Activated T-helper 17 cell treated with anti-CD3 and anti-CD28 coated beads, Interleukin-2, amount 50 U/mL, for 72 hours (primary cell): ENCODE results near the gene APOL2. TPM values are rescaled to one million over a fixed set of nuclear protein-coding genes. Genes with fewer than 3 reads are reported as not detected.
A peak's percentile ranks its signal among the peaks of the same experiment; 100 is the strongest.
"Not testable (repeated sequence)": the region's sequence is repeated elsewhere in the genome, so short reads cannot be mapped to it uniquely, and the experiment has no call there.

ENCODE experiments used
- ATAC-seq: fragments of 150-1000 bp; cut with Tn5 transposase; replicated peaks from 2 replicates; pipeline ENCODE4 v1.10.0; 2021; ENCODE audit warnings: mild to moderate bottlenecking, moderate library complexity
- H3K27ac Mint-ChIP-seq: one replicate; pipeline ENCODE4 v1.8.0; 2022; ENCODE audit warnings: mixed read lengths
- H3K27me3 Mint-ChIP-seq: one replicate; pipeline ENCODE4 v1.8.0; 2022; ENCODE audit warnings: mixed read lengths
- H3K36me3 Mint-ChIP-seq: one replicate; pipeline ENCODE4 v1.8.0; 2022; ENCODE audit warnings: low read depth, mild to moderate bottlenecking, mixed read lengths
- H3K4me1 Mint-ChIP-seq: one replicate; pipeline ENCODE4 v1.8.0; 2022; ENCODE audit warnings: mixed read lengths
- H3K4me3 Mint-ChIP-seq: one replicate; pipeline ENCODE4 v1.8.0; 2022; ENCODE audit warnings: mild to moderate bottlenecking, mixed read lengths
- H3K9me3 Mint-ChIP-seq: one replicate; pipeline ENCODE4 v1.8.0; 2022; ENCODE audit warnings: mixed read lengths
- total RNA-seq, 2 donors: library from RNA; stranded (reverse); gene quantifications; one replicate each; pipeline ENCODE4 v1.2.3, GENCODE V29; 2022

APOL2 gene
- total RNA-seq, 2 donors from 2014 or later, result 105 to 116 TPM

DNA sequence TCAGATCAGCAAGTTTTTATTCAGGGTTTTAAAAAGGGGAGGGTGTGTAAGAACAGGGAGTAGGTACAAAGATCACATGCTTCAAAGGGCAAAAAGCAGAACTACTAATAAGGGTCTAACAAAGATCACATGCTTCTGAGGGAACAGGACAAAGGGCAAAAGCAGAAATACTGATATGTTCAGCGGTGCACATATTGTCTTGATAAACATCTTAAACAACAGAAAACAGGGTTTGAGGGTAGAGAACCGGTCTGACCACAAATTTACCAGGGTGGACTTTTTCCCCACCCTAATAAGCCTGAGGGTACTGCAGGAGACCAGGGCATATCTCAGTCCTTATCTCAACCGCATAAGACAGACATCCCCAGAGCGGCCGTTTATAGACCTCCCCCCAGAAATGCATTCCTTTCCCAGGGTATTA lies 29.8 kb downstream of the APOL2 start:
- H3K9me3 Mint-ChIP-seq, H3K27ac Mint-ChIP-seq, H3K4me3 Mint-ChIP-seq, H3K4me1 Mint-ChIP-seq, H3K36me3 Mint-ChIP-seq, ATAC-seq: not testable (repeated sequence)
- peaks cover 27% of the 10 kb centered on the region for H3K27me3 Mint-ChIP-seq

DNA sequence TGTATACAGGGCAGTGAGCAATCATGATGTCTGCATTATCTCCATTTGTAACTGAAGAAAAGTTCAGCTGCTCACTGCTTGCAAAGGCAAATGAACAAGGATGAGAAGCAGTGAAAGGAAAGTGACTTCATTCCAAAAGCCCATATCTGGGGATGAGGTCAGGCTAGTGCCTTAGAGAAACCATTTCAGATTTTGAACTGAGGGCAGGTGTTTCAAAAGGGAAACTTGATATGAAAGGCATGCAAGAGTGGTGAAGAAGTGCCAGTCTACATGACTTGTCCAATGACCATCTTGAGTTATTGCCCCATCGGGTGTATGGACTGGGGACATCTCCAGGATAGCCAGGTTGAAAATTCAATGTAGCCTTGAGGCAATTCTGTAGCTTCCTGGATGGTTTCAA lies 30.4 kb downstream of the APOL2 start:
- H3K36me3 Mint-ChIP-seq, result no peaks in the 10 kb centered on the region
- H3K9me3 Mint-ChIP-seq, result peaks cover 3% of the 10 kb centered on the region
- H3K4me1 Mint-ChIP-seq, result no peaks in the 10 kb centered on the region
- ATAC-seq, result no peak
- no peak overlapping the region for H3K4me3 Mint-ChIP-seq
- no peak overlapping the region for H3K27ac Mint-ChIP-seq
- peaks cover 27% of the 10 kb centered on the region for H3K27me3 Mint-ChIP-seq

DNA sequence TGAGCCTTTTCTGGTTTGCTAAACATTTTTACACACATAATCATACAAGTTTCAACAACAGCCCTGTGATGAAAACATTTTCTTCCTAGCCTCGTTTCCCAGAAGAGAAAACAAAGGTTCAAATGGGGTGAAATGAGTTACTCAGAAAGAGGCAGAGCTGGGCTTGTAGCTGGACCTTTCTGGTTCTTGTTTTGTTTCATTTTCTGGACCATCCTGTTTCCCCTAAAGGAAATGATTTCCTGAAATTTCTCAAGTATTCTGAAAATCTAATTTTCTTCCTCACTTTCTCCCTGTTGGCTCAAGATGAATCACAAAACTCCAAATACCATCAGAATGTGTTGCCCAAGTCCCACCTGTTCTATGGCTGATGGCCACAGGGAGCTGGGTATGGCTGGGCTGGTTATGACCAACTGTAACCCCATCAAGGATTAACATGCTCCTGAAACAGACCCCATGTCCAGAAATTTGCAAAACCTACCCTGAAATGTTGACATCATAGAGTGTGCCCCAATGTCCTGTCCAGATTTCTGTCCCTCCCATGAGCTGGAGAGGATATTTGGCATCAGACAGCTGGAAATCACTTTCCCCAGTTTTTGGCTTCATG lies 31.1 kb downstream of the APOL2 start:
- Mint-ChIP-seq H3K27ac (no peak overlapping the region), H3K9me3 (peaks cover 3% of the 10 kb centered on the region), H3K4me3 (no peak overlapping the region), H3K27me3 (peaks cover 25% of the 10 kb centered on the region), H3K36me3 (no peaks in the 10 kb centered on the region), H3K4me1 (no peaks in the 10 kb centered on the region)
- no peak for ATAC-seq

DNA sequence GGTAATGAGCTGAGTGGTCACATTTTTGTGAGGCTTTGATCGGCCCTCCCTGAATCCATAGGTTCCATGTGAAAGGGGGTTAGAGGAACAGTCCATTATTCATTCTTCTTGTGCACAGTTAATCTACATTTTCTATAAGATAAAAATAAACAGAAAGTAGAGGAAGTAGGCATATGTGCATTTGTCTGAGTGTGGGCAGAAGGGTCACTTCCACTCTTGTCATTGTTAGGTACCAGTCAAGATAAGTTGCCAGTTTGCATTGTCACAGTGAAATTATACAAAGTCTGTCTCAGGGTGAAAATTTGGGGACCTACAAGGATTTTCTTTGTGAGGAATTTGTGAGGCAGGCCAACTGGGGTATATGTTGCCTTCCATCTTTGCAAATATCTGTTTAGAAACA lies 33.1 kb downstream of the APOL2 start:
- H3K27ac Mint-ChIP-seq, result no peak overlapping the region

GRCh38 chr22:36205573-36205972 lies 33.8 kb downstream of the APOL2 start:
- not testable (repeated sequence) for H3K9me3 Mint-ChIP-seq, ATAC-seq, H3K27ac Mint-ChIP-seq, H3K36me3 Mint-ChIP-seq, H3K4me3 Mint-ChIP-seq, H3K4me1 Mint-ChIP-seq
- peaks cover 22% of the 10 kb centered on the region for H3K27me3 Mint-ChIP-seq

More for the DNA sequence above, 33.1 kb downstream of the APOL2 start:
- Mint-ChIP-seq H3K4me3 (no peak overlapping the region), H3K36me3 (no peaks in the 10 kb centered on the region), H3K9me3 (peaks cover 3% of the 10 kb centered on the region), H3K4me1 (no peaks in the 10 kb centered on the region), H3K27me3 (peaks cover 19% of the 10 kb centered on the region)
- no peak for ATAC-seq

DNA sequence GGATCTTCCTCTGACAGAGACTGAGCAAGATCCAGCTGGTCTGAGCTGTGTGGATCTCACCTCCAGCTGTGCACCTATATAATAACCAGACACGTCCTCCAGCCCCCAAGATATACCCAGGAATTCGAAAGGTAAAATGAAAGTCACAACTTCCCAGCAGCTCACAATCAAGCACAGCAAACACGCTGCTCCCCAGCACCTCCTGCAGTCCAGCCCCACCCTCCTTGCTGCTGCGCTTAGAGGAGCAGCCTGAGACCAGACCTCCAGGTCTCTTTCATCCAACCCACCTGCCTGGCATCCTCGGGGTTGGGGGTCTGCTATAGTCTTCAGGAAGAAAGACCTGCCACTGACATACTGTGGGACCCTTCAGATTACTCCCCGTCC lies 34.7 kb downstream of the APOL2 start:
- no peak overlapping the region for H3K4me3 Mint-ChIP-seq
- no peaks in the 10 kb centered on the region for H3K36me3 Mint-ChIP-seq
- H3K9me3 Mint-ChIP-seq, result peaks cover 3% of the 10 kb centered on the region
- no peak overlapping the region for H3K27ac Mint-ChIP-seq
- ATAC-seq, result no peak
- H3K27me3 Mint-ChIP-seq, result peaks cover 22% of the 10 kb centered on the region
- no peaks in the 10 kb centered on the region for H3K4me1 Mint-ChIP-seq

DNA sequence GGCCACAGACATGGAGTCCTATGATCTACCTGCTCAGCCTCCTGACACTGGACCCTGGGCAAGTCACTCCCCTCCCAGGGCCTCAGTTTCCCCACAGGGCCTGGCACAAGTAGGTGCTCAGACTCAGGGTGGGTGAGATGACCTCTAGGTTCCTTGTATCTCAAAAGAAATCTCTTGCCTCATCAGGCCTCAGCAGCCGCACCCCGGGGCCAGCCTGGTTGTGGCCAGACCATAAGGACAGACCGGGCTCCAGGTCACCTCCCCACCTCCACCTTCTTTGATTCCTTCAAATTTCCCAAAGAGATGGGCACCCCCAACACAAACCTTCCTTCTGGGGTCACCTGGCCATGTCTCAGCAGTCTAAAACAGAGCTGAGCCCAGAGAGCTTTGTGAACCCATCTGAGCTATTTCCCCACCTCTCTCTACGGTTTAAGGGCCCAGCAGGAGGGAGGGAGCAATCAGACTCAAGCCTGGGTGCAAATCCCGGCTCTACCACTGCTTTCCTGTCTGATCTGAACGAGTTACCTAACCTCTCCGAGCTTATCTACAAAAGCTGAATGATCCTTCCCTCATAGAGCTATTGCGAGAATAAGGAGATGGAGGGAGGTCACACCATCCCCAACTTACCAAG lies 35.2 kb downstream of the APOL2 start:
- Mint-ChIP-seq H3K4me3 (no peak overlapping the region), H3K4me1 (no peaks in the 10 kb centered on the region), H3K9me3 (peaks cover under 1% of the 10 kb centered on the region), H3K36me3 (no peaks in the 10 kb centered on the region), H3K27me3 (peaks cover 18% of the 10 kb centered on the region), H3K27ac (no peak overlapping the region)
- ATAC-seq, result no peak

DNA sequence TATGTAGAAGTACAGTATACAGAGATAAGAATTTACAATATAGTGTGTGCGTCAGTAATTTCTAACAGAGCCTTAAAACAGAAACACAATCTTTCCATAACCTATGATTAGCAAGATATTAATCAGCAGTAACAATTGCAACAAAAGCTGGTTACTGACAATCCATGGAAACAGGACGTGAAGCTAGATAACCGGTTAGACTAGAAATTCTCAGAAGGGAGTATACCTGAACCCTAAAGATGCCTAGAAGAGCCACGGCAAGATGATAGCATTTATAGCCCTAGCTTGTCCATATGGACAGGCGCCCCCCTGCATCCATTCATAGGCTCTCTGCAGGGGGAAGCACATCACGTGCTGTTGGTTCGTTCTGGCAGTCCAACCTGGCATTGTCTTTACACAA lies 35.9 kb downstream of the APOL2 start:
- not testable (repeated sequence) for H3K4me1 Mint-ChIP-seq, H3K4me3 Mint-ChIP-seq, ATAC-seq, H3K9me3 Mint-ChIP-seq, H3K27ac Mint-ChIP-seq, H3K36me3 Mint-ChIP-seq
- peaks cover 12% of the 10 kb centered on the region for H3K27me3 Mint-ChIP-seq

- H3K4me1 Mint-ChIP-seq, H3K4me3 Mint-ChIP-seq, ATAC-seq: not testable (repeated sequence)
These were observed 36.4 kb downstream of the APOL2 start for GRCh38 chr22:36202906-36203305.

DNA sequence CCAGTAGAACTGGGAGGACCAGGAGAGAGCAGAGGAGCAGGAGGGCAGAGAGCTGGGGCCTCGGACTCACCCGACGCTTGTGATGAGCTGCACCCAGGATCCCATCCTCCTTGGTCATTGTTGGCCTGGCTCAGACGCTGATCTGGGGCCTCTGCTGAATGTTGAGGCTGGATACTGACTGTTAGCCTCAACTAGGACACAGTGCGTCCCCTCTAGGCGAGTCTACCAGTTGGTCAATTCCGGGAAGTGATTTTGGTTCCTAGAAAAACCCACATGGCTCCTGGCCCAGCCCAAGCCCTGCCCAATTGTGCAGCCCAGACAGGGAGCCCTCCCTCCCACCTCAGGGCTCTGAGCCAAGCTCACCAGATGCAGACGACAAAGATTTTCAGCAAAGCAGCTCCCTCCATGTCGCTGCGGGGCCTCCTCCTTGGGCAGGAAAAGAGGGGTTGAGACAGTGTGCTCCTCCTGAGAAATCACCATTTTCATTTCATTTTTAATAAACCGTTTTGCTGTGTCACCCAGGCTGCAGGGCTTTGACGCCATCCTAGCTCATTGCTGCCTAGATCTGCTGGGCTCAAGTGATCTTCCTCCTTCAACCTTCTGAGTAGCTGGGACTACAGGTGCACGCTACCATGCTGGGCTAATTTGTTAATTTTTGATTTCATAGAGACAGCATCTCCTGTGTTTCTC lies 37.6 kb downstream of the APOL2 start, which contains the start of gene APOL4:
APOL4 (minus strand) TSS at position 180 of the 690 bp plus-strand sequence; CDS start at position 105, 75 bp downstream.
- no peak within 1 kb of the TSS for H3K4me3 Mint-ChIP-seq
- ATAC-seq, result no peak
- no peaks in the 10 kb centered on the region for H3K36me3 Mint-ChIP-seq
- H3K27me3 Mint-ChIP-seq, result peaks cover 10% of the 10 kb centered on the region
- no peaks in the 10 kb centered on the region for H3K9me3 Mint-ChIP-seq
- H3K27ac Mint-ChIP-seq, result no peak within 1 kb of the TSS
- peaks cover 4% of the 10 kb centered on the region for H3K4me1 Mint-ChIP-seq

More at GRCh38 chr22:36202906-36203305, 36.4 kb downstream of the APOL2 start:
- not testable (repeated sequence) for H3K9me3 Mint-ChIP-seq, H3K27ac Mint-ChIP-seq, H3K36me3 Mint-ChIP-seq, H3K27me3 Mint-ChIP-seq

- ATAC-seq, H3K4me3 Mint-ChIP-seq, H3K36me3 Mint-ChIP-seq, H3K4me1 Mint-ChIP-seq, H3K27me3 Mint-ChIP-seq, H3K27ac Mint-ChIP-seq, H3K9me3 Mint-ChIP-seq: not testable (repeated sequence)
These were observed 38.3 kb downstream of the APOL2 start for GRCh38 chr22:36201025-36201424.

GRCh38 chr22:36199001-36199551 lies 40.3 kb downstream of the APOL2 start:
- H3K9me3 Mint-ChIP-seq, result no peaks in the 10 kb centered on the region
- peaks cover 10% of the 10 kb centered on the region for H3K27me3 Mint-ChIP-seq
- H3K36me3 Mint-ChIP-seq, result no peaks in the 10 kb centered on the region
- ATAC-seq, result no peak
- H3K4me1 Mint-ChIP-seq, result peaks cover 4% of the 10 kb centered on the region
- no peak overlapping the region for H3K4me3 Mint-ChIP-seq
- H3K27ac Mint-ChIP-seq, result no peak overlapping the region

DNA sequence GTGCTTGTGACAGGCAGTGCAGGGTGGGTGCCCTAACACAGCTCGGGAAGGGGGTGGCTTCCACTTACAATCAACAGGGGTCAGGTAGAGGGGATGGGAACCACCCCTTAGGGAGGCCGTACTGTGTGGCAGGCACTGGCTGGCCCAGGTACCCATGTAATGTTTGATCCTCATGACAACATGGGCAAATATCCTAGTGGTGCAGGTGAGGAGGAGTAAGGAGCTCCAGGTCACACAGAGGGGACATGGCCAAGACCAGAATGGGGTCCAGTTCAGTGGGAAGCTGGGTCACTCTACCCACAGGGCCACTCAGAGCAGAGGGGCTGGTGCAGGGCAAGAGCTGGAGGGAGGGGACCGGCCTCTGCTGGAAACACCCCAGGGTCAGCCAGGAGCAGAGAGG lies 40.8 kb downstream of the APOL2 start:
- Mint-ChIP-seq H3K9me3 (no peaks in the 10 kb centered on the region), H3K4me1 (peaks cover 4% of the 10 kb centered on the region), H3K27ac (peak overlapping the region; percentile 38), H3K36me3 (no peaks in the 10 kb centered on the region), H3K27me3 (peaks cover 10% of the 10 kb centered on the region), H3K4me3 (peak overlapping the region; percentile 14)
- no peak for ATAC-seq

DNA sequence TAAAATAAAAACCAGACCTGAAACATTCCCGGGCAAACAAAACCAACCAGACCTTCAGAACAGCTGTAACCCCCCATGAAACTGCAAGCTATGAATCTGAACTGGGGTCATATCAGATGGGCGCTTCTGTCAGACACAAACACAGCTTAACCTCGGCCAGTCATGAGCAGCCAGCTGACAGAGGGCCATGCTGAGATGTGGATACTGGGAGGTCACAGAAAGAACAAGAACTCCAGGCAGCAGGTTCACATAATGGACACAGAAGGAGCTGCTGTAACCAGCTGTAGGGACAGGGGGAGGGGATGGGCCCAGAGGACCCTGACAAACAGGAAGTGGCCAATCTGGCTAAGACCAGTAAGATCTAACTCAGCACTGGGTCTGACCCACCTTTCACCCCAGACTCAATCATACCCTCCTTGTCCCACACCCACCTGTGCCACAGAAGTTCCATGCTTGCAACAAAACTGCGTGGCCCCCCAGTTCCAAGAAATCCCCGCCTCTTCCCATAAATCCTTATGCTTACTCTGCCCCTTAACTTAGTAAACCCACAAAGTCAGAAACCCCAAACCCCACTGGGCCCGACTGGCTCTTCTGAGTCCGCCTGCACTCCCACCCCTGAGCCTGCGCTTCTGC lies 41.7 kb downstream of the APOL2 start:
- H3K9me3 Mint-ChIP-seq, result no peaks in the 10 kb centered on the region
- H3K4me3 Mint-ChIP-seq, result peak overlapping the region; percentile 14
- H3K27ac Mint-ChIP-seq, result peak overlapping the region; percentile 38
- peaks cover 4% of the 10 kb centered on the region for H3K4me1 Mint-ChIP-seq
- ATAC-seq, result peak; percentile 74
- no peaks in the 10 kb centered on the region for H3K36me3 Mint-ChIP-seq
- H3K27me3 Mint-ChIP-seq, result peaks cover 10% of the 10 kb centered on the region
